Measurements from ENCODE around the gene TMPRSS9. TPM values are rescaled to one million over a fixed set of nuclear protein-coding genes. Genes with fewer than 3 reads are reported as not detected.
"Not testable (repeated sequence)": the region's sequence is repeated elsewhere in the genome, so short reads cannot be mapped to it uniquely, and the experiment has no call there.

TMPRSS9 gene
- total RNA-seq, 1 donor from 2014 or later, result not detected

DNA sequence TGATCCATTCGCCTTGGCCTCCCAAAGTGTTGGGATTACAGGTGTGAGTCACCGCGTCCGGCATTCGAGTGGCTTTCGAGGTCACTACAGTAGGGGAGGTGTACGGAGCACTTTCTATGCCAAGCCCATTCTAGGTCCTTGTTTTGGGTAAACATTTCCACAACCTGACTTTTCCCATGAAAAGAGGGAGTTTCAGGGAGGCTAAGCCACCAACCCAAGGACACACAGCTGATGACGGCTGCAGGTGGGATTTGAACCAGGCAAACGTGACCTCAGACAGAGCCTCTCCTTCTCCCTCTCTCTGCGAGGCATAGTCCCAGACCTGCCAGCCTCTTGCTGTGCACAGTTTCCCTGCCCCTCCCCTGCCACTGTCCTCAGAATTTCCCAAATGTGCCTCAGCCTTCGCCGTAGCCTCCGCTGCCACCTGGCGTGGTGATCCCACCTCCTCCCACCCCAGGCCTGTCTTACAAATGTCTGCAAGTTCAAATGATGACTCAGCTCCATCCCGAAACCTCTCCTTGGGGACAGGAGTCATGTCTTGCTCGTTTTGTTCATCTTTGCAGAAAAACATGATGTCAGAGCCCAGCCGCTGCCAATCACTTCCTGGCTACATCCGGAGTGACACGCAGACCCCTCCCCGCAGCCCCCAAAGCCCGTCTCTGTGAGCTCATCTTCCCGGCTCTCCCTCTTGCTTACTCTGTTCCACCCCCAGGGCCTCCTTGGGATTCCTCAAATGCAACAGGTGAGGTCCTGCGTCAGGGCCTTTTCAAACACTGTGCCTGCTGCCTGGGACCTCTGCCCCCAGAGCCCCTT is 109.2 kb downstream of the TMPRSS9 start:
- Mint-ChIP-seq H3K27ac (no peak overlapping the region), H3K36me3 (ENCODE audit: low read depth) (no peaks in the 10 kb centered on the region), H3K4me3 (no peak overlapping the region), H3K4me1 (peaks cover 10% of the 10 kb centered on the region), H3K9me3 (no peaks in the 10 kb centered on the region), H3K27me3 (no peaks in the 10 kb centered on the region)
- POLR2A ChIA-PET, result interaction anchor here (0.5 to 1.5 kb wide), 11 partner anchors 8 to 1292 kb away, joined by 3 to 8 read pairs (median 4); partner anchors contain the start of genes APBA3, LMNB2 and THOP1
- intact Hi-C loops (cut with micrococcal nuclease), result no loop called here
- CTCF ChIA-PET, result no interaction called here
- no peak for DNase-seq
- TF ChIP-seq, protein P1, sequence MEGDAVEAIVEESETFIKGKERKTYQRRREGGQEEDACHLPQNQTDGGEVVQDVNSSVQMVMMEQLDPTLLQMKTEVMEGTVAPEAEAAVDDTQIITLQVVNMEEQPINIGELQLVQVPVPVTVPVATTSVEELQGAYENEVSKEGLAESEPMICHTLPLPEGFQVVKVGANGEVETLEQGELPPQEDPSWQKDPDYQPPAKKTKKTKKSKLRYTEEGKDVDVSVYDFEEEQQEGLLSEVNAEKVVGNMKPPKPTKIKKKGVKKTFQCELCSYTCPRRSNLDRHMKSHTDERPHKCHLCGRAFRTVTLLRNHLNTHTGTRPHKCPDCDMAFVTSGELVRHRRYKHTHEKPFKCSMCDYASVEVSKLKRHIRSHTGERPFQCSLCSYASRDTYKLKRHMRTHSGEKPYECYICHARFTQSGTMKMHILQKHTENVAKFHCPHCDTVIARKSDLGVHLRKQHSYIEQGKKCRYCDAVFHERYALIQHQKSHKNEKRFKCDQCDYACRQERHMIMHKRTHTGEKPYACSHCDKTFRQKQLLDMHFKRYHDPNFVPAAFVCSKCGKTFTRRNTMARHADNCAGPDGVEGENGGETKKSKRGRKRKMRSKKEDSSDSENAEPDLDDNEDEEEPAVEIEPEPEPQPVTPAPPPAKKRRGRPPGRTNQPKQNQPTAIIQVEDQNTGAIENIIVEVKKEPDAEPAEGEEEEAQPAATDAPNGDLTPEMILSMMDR (IDR thresholded peaks at IDR 0.05), result no peak
- peak; percentile 40 for ATAC-seq (ENCODE audit: low read depth)

DNA sequence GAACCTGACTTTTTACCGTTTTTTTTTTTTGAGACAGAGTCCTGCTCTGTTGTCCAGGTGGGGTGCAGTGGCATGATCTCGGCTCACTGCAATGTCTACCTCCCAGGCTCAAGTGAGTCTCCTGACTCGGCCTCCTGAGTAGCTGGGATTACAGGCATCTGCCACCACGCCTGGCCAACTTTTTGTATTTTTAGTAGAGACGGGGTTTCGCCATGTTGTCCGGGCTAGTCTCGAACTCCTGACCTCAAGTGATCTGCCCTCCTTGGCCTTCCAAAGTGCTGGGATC is 109.8 kb downstream of the TMPRSS9 start:
- peaks cover 13% of the 10 kb centered on the region for H3K4me1 Mint-ChIP-seq
- DNase-seq; H3K27ac Mint-ChIP-seq; H3K4me3 Mint-ChIP-seq; CTCF ChIA-PET; ATAC-seq (ENCODE audit: low read depth); H3K27me3 Mint-ChIP-seq; H3K36me3 Mint-ChIP-seq (ENCODE audit: low read depth); H3K9me3 Mint-ChIP-seq; intact Hi-C loops (cut with micrococcal nuclease): not testable (repeated sequence)
- POLR2A ChIA-PET, result interaction anchor here (0.5 to 1.5 kb wide), 6 partner anchors 8 to 315 kb away, joined by 3 to 7 read pairs (median 4); partner anchors contain the start of gene THOP1

DNA sequence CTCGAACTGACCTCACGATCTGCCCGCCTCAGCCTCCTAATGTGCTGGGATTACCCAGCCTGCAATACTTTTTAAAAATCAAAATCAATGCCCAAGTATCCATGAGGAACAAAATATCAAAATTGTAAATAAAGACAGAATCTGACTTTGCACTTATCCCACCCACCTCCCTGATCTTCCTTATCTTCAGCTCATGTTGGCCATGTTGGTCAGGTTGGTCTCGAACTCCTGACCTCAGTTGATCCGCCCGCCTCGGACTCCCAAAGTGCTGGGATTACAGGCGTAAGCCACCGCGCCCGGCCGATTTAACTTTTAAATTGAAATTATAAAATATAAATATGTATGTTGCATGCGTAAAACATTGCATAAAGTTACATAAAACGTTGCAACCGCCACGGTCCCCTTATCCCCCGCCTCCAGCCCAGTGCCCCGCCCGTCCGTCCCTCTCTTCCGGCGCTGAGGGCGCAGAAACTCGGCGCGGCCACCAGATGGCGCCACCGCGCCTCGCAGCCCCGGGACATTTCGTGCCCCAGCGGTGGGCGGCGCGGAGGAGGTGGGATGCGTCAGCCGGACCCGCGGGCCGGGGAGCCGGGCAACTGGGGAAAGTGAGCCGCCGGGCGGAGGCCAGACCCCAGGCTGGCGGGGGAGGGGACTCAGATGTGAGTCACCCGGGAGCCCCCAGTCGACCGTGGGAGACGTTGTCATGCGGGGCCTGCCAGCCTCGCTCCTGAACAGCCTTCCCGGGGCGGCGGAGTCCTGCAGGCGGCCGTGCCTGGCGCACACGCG is 114.4 kb downstream of the TMPRSS9 start:
- Mint-ChIP-seq H3K9me3 (no peaks in the 10 kb centered on the region), H3K36me3 (ENCODE audit: low read depth) (peaks cover 28% of the 10 kb centered on the region), H3K4me3 (peak overlapping the region; percentile 99), H3K4me1 (peaks cover 29% of the 10 kb centered on the region), H3K27me3 (no peaks in the 10 kb centered on the region), H3K27ac (peak overlapping the region; percentile 88)
- ChIA-PET POLR2A (interaction anchor here (2.2 to 10.8 kb wide), 11 partner anchors 10 to 236 kb away, joined by 13 to 979 read pairs (median 83); partner anchors contain the start of gene TIMM13), CTCF (interaction anchor here (0.7 to 6.6 kb wide), 10 partner anchors 78 to 174 kb away, joined by 3 to 131 read pairs (median 7); no protein-coding TSS in a partner anchor)
- intact Hi-C loops (cut with micrococcal nuclease), result loop anchor here (1.0 to 5.0 kb wide), 12 partner anchors 38 to 822 kb away; partner anchors contain the start of genes PLEKHJ1, SF3A2, TCF3 and TIMM13
- TF ChIP-seq, protein P1 (IDR thresholded peaks at IDR 0.05), result peak; percentile 58
- ATAC-seq (ENCODE audit: low read depth), result peak; percentile 47
- peak; percentile 91 for DNase-seq

DNA sequence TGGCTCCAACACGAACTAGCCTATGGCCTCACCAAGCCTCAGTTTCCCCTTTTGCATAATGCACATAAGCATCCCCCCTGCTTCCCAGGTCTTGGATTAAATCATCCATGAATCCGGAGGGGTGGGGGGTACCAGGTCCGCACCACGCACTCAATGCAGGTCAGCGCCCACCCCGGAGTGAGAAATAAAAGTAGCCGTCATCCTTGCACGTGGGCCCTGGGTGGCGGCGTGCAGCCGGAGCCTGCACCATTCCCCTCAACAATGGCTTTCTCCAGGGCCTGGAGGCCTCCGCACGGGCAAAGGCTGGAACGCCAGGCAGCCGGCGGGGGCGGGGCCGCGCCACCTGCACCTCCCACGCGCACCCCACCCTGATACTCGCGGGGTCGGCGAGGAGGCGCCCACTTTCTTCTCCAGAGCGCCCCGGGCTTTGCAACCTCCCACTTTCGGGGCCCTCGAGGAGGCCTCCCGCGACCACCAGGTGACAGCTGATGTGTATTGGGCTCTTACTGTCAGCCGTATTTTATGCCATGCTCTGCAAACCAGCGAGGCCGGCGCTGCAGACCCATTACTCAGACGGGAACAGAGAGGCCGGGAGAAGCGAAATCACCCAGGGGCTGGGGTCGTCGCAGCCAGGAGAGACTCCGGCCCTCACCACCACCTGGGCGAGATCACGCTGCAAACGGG is 115.1 kb downstream of the TMPRSS9 start:
- peaks cover 32% of the 10 kb centered on the region for H3K4me1 Mint-ChIP-seq
- H3K9me3 Mint-ChIP-seq, result no peaks in the 10 kb centered on the region
- ATAC-seq (ENCODE audit: low read depth), result peak; percentile 19
- peak; percentile 72 for DNase-seq
- intact Hi-C loops (cut with micrococcal nuclease), result loop anchor here (1.0 to 5.0 kb wide), 7 partner anchors 37 to 823 kb away; partner anchors contain the start of genes TCF3 and TIMM13
- H3K4me3 Mint-ChIP-seq, result peak overlapping the region; percentile 99
- POLR2A ChIA-PET, result interaction anchor here (0.6 to 10.8 kb wide), 57 partner anchors 9 to 704 kb away, joined by 3 to 979 read pairs (median 7); partner anchors contain the start of genes LMNB2, PLEKHJ1, SF3A2 and SGTA
- CTCF ChIA-PET, result interaction anchor here (0.7 to 6.6 kb wide), 12 partner anchors 9 to 160 kb away, joined by 3 to 131 read pairs (median 4); partner anchors contain the start of gene TIMM13
- TF ChIP-seq, protein P1 (IDR thresholded peaks at IDR 0.05), result no peak
- peak overlapping the region; percentile 88 for H3K27ac Mint-ChIP-seq
- H3K36me3 Mint-ChIP-seq (ENCODE audit: low read depth), result peaks cover 28% of the 10 kb centered on the region
- no peaks in the 10 kb centered on the region for H3K27me3 Mint-ChIP-seq

Other genes starting within 250 kb of the TMPRSS9 start
- gene AP3D1, start 208.7 kb upstream of the TMPRSS9 start, total RNA-seq, result 97.2 and 109 TPM in 2 replicates
- 55.0 and 65.2 TPM in 2 replicates for gene DOT1L, start 196.3 kb upstream of the TMPRSS9 start, total RNA-seq
- gene PLEKHJ1, start 123.9 kb upstream of the TMPRSS9 start, total RNA-seq, result 74.4 and 74.9 TPM in 2 replicates
- gene SF3A2, start 123.4 kb upstream of the TMPRSS9 start, total RNA-seq, result 107 and 117 TPM in 2 replicates
- gene AMH, start 110.9 kb upstream of the TMPRSS9 start, total RNA-seq, result 2.8 and 4.8 TPM in 2 replicates
- gene JSRP1, start 103.8 kb upstream of the TMPRSS9 start, total RNA-seq, result 0.31 and 0.54 TPM in 2 replicates
- gene PEAK3, start 78.1 kb upstream of the TMPRSS9 start, total RNA-seq, result 0.09 TPM in 1 of 2 replicates, not detected in the other
- gene LINGO3, start 52.1 kb upstream of the TMPRSS9 start, total RNA-seq, result 0.88 and 1.4 TPM in 2 replicates
- 149 and 152 TPM in 2 replicates for gene LSM7, start 31.7 kb upstream of the TMPRSS9 start, total RNA-seq
- 112 and 142 TPM in 2 replicates for gene SPPL2B, start 31.6 kb upstream of the TMPRSS9 start, total RNA-seq
- gene TIMM13, start 67.3 kb downstream of the TMPRSS9 start, total RNA-seq, result 63.9 and 65.3 TPM in 2 replicates
- gene LMNB2, start 96.7 kb downstream of the TMPRSS9 start, total RNA-seq, result 36.4 and 39.2 TPM in 2 replicates
- 291 and 302 TPM in 2 replicates for gene GADD45B, start 115.9 kb downstream of the TMPRSS9 start, total RNA-seq

All from activated B cell treated with CpG ODN at 0.5 μM for 24 hours (primary cell).